Omental fat pad (tissue), 4 donors: ENCODE data around the gene PTPRG. TPM values are rescaled to one million over a fixed set of nuclear protein-coding genes. Genes with fewer than 3 reads are reported as not detected.

ENCODE experiments used
- ATAC-seq: fragments of 150-250 bp; one replicate; pipeline ENCODE4 v1.9.1; 2016; ENCODE audit warnings: mild to moderate bottlenecking, moderate library complexity; ENCODE audit not compliant: low FRiP score
- DNase-seq: peaks from one replicate; pipeline ENCODE4 v3.0.0-alpha.2; 2019; ENCODE audit warnings: low spot score
- total RNA-seq, 4 donors: library from RNA; depleted of rRNA; stranded (reverse); fragments of >200 nt; gene quantifications; one replicate each; pipeline ENCODE4 v1.1.0, GENCODE V29; 2016
- TF ChIP-seq, protein P1 (sequence below), 3 donors: fragments of 450-650 bp; IDR thresholded peaks; one replicate each; pipeline ENCODE4 v1.5.1; 2016 to 2017; ENCODE audit warnings: antibody characterized with exemption in 3 of 3, mild to moderate bottlenecking in 3 of 3, moderate library complexity in 2 of 3

Gene PTPRG
- total RNA-seq, 4 donors from 2014 or later, result 90.0 to 172 (median 104) TPM

DNA sequence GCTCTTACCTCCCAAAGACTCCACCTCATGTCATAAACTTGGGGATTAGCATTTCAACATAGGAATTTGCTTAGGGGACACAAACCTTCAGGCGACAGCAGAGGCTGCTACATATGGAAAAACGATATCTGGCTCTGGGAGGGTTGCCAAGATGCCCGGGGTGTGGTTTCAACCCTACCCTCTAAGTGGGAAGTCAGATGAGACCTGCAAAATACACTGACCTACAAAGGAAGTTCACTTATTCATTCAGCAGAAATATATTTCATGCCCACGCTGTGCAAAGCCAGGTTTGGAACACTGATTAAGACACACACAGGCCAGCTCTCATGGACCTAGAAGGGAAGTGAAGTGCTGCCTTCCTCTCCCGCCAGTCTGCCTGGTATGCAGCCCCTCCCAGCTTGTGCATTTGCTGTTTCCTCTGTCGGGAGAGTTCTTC lies 572.7 kb downstream of the PTPRG start:
- no peak for DNase-seq
- TF ChIP-seq, protein P1, sequence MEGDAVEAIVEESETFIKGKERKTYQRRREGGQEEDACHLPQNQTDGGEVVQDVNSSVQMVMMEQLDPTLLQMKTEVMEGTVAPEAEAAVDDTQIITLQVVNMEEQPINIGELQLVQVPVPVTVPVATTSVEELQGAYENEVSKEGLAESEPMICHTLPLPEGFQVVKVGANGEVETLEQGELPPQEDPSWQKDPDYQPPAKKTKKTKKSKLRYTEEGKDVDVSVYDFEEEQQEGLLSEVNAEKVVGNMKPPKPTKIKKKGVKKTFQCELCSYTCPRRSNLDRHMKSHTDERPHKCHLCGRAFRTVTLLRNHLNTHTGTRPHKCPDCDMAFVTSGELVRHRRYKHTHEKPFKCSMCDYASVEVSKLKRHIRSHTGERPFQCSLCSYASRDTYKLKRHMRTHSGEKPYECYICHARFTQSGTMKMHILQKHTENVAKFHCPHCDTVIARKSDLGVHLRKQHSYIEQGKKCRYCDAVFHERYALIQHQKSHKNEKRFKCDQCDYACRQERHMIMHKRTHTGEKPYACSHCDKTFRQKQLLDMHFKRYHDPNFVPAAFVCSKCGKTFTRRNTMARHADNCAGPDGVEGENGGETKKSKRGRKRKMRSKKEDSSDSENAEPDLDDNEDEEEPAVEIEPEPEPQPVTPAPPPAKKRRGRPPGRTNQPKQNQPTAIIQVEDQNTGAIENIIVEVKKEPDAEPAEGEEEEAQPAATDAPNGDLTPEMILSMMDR (IDR thresholded peaks at IDR 0.05), result no peak
- peak; percentile 85 for ATAC-seq

- no peak for DNase-seq
- TF ChIP-seq, protein P1 (IDR thresholded peaks at IDR 0.05), result no peak
- ATAC-seq, result no peak
These were observed 574.4 kb downstream of the PTPRG start for GRCh38 chr3:62135741-62136140.

DNA sequence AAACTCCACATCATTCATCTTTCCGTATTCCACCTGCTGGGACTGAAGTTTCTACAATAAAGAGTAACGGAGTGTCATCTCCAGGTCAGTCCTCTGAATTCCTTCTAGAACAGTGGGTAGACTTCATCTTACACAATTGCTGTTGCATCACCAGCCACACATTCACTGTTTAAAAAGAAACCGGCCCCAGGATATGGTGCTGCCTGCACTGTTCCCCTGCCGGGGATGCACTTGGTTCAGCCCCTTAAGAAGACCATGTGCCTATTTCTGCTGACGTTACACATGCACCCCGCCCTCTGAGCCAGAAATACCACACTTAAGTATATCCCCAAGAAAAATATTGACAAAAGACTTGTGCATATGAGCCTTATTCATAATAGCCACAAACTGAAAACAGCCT lies 578.6 kb downstream of the PTPRG start:
- ATAC-seq, result no peak

DNA sequence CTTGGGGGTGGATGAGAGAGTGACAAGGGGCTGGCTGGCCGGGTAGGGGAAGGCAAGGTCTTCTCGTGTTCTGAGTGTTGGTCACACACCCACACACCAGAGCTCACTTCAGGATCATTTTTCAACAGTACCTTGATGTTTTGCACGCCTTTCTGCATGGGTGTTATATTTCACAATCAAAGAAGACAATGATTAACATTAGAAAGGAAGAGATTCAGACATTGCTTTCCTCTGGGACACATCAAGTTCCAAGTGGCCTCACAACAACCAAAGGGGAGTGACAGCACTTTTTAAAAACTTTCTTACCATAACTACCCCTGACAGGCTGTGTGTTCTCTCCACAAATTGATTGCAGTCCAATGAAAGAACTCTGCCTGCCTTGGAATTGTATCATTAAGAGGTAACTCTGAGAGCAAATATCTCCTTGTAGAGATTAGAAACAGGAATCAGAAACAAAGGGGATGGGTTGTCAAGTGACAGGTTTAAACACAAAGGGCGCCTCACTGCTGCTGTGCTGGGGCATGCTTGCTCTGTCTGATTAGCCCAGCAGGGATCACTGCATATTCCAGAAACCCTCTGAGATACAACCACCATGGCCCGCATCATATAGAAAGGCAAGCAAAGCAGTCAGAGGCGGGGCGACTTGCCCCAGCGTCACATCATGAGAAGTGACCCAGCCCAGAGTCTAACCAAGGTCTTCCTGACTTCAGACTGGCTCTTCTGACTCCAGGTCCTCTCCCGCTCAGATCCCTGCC lies 581.1 kb downstream of the PTPRG start:
- DNase-seq (no peak), ATAC-seq (no peak)
- TF ChIP-seq, protein P1 (IDR thresholded peaks at IDR 0.05), result no peak

More for the DNA sequence above, 578.6 kb downstream of the PTPRG start:
- TF ChIP-seq, protein P1 (IDR thresholded peaks at IDR 0.05), result no peak
- no peak for DNase-seq

GRCh38 chr3:62143843-62144450 lies 582.6 kb downstream of the PTPRG start:
- ATAC-seq (no peak), DNase-seq (no peak)
- TF ChIP-seq, protein P1 (IDR thresholded peaks at IDR 0.05), result no peak

DNA sequence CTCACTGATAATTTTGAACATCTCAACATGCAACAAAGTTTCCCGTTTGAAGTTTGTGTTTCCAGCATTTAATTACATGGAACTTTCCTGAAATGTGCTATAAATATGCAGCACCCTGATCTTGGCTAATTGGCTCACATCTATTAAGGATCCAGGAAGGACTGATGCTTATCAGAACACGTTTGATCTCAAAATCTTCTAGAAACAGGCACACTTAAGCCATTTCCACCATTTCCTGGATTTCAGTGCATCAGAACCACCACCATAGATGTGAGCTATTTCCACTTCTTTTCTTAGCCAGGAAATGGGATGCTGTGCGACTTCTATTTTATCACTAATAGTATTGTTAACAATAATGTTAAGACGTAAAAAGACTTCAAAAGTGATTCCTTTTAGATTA lies 583.1 kb downstream of the PTPRG start:
- TF ChIP-seq, protein P1 (IDR thresholded peaks at IDR 0.05), result no peak
- no peak for DNase-seq
- no peak for ATAC-seq
